ENCODE data around the gene TPPP2. TPM values are rescaled to one million over a fixed set of nuclear protein-coding genes. Genes with fewer than 3 reads are reported as not detected.

TPPP2 gene
- total and polyA plus RNA-seq, 4 donors: 1.5 to 5.9 (median 1.6) TPM

GRCh38 chr14:21070610-21071224, 40.7 kb downstream of the TPPP2 start:
- peaks cover 9 to 56% (median 43%) of the 10 kb centered on the region in 4 donors for H3K4me1 ChIP-seq (ENCODE audit: control insufficient read depth in 4 of 4, insufficient read depth in 4 of 4, low read length in 3 of 4)
- no peaks in the 10 kb centered on the region for H3K27me3 ChIP-seq (ENCODE audit: control insufficient read depth in 4 of 4, insufficient read depth in 4 of 4, low read length in 3 of 4)
- DNase-seq (ENCODE audit: low spot score): peak; percentile 51
- H3K27ac ChIP-seq (ENCODE audit: low read depth in 1 of 2, low read length in 2 of 2): peak overlapping the region; percentile 62 to 85
- H3K4me3 ChIP-seq (ENCODE audit: low read depth in 1 of 3, low read length in 3 of 3): peak overlapping the region; percentile 65 to 83 (median 77)
- no peaks in the 10 kb centered on the region for H3K9me3 ChIP-seq (ENCODE audit: control insufficient read depth in 4 of 4, low read length in 3 of 4)
- H3K36me3 ChIP-seq (ENCODE audit: control insufficient read depth in 4 of 4, insufficient read depth in 3 of 4, low read depth in 1 of 4, low read length in 3 of 4): peaks cover 0 to 10% (median 5%) of the 10 kb centered on the region in 4 donors
- under 1% methylated on average over 23 of the region's 23 CpGs for WGBS
- TF ChIP-seq RXRA (IDR thresholded peaks at IDR 0.05): no peak
- no peak for TF ChIP-seq ZBTB33 (IDR thresholded peaks at IDR 0.05)
- TF ChIP-seq GABPA (IDR thresholded peaks at IDR 0.05 in 1 of 2, conservative IDR thresholded peaks at IDR 0.05 in 1 of 2): no peak
- peak overlapping the region in 1 of 2 donors; percentile 56 for H3K9ac ChIP-seq (ENCODE audit: low read depth in 1 of 2, low read length in 2 of 2)

GRCh38 chr14:21071225-21072030, 41.4 kb downstream of the TPPP2 start:
- Histone ChIP-seq H3K9ac (ENCODE audit: low read depth in 1 of 2, low read length in 2 of 2) (peak overlapping the region in 1 of 2 donors; percentile 56), H3K4me3 (ENCODE audit: low read depth in 1 of 3, low read length in 3 of 3) (peak overlapping the region; percentile 65 to 83 (median 77)), H3K27me3 (ENCODE audit: control insufficient read depth in 4 of 4, insufficient read depth in 4 of 4, low read length in 3 of 4) (no peaks in the 10 kb centered on the region), H3K36me3 (ENCODE audit: control insufficient read depth in 4 of 4, insufficient read depth in 3 of 4, low read depth in 1 of 4, low read length in 3 of 4) (peaks cover 5 to 17% (median 9%) of the 10 kb centered on the region in 4 donors), H3K27ac (ENCODE audit: low read depth in 1 of 2, low read length in 2 of 2) (peak overlapping the region; percentile 62 to 85), H3K9me3 (ENCODE audit: control insufficient read depth in 4 of 4, low read length in 3 of 4) (no peaks in the 10 kb centered on the region), H3K4me1 (ENCODE audit: control insufficient read depth in 4 of 4, insufficient read depth in 4 of 4, low read length in 3 of 4) (peaks cover 9 to 56% (median 41%) of the 10 kb centered on the region in 4 donors)
- peak; percentile 63 for DNase-seq (ENCODE audit: low spot score)
- WGBS: 7% methylated on average over 37 of the region's 37 CpGs
- no peak for TF ChIP-seq YY1 (IDR thresholded peaks at IDR 0.05)
- no peak for TF ChIP-seq ATF3 (IDR thresholded peaks at IDR 0.05)
- TF ChIP-seq RAD21 (IDR thresholded peaks at IDR 0.05): no peak
- no peak for TF ChIP-seq MAX (IDR thresholded peaks at IDR 0.05)
- TF ChIP-seq FOXA1 (IDR thresholded peaks at IDR 0.05): no peak

GRCh38 chr14:21072031-21072473, 42.0 kb downstream of the TPPP2 start:
- no peak overlapping the region for H3K9ac ChIP-seq (ENCODE audit: low read depth in 1 of 2, low read length in 2 of 2)
- TF ChIP-seq GABPA (IDR thresholded peaks at IDR 0.05 in 1 of 2, conservative IDR thresholded peaks at IDR 0.05 in 1 of 2) (no peak), FOXA2 (IDR thresholded peaks at IDR 0.05) (no peak), CTCF (IDR thresholded peaks at IDR 0.05; ENCODE audit: low read depth, low read length, missing input control) (no peak), RAD21 (IDR thresholded peaks at IDR 0.05) (no peak), SP1 (IDR thresholded peaks at IDR 0.05) (no peak), EGR1 (IDR thresholded peaks at IDR 0.05; ENCODE audit: low read depth in 2 of 2) (no peak), ZBTB33 (IDR thresholded peaks at IDR 0.05) (no peak), NR2F2 (IDR thresholded peaks at IDR 0.05) (no peak), MAX (IDR thresholded peaks at IDR 0.05) (no peak), RXRA (IDR thresholded peaks at IDR 0.05) (no peak), TAF1 (conservative IDR thresholded peaks at IDR 0.05) (no peak), HNF4A (conservative IDR thresholded peaks at IDR 0.05) (no peak)
- no peaks in the 10 kb centered on the region for H3K9me3 ChIP-seq (ENCODE audit: control insufficient read depth in 4 of 4, low read length in 3 of 4)
- peaks cover 5 to 22% (median 13%) of the 10 kb centered on the region in 4 donors for H3K36me3 ChIP-seq (ENCODE audit: control insufficient read depth in 4 of 4, insufficient read depth in 3 of 4, low read depth in 1 of 4, low read length in 3 of 4)
- 57% methylated on average over 4 of the region's 4 CpGs for whole genome bisulfite sequencing
- H3K27ac ChIP-seq (ENCODE audit: low read depth in 1 of 2, low read length in 2 of 2): peak overlapping the region; percentile 62 to 85
- H3K4me1 ChIP-seq (ENCODE audit: control insufficient read depth in 4 of 4, insufficient read depth in 4 of 4, low read length in 3 of 4): peaks cover 9 to 53% (median 40%) of the 10 kb centered on the region in 4 donors
- H3K27me3 ChIP-seq (ENCODE audit: control insufficient read depth in 4 of 4, insufficient read depth in 4 of 4, low read length in 3 of 4): no peaks in the 10 kb centered on the region
- H3K4me3 ChIP-seq (ENCODE audit: low read depth in 1 of 3, low read length in 3 of 3): peak overlapping the region in 1 of 3 donors; percentile 83
- DNase-seq (ENCODE audit: low spot score): no peak

Data from liver (tissue), 9 donors.